Activated CD8-positive, alpha-beta memory T cell treated with anti-CD3 and anti-CD28 coated beads for 4 hours (primary cell): ENCODE data around the gene ARL8A.
"Not testable (repeated sequence)": the region's sequence is repeated elsewhere in the genome, so short reads cannot be mapped to it uniquely, and the experiment has no call there.

Source experiments
- DNase-seq, 2 donors: peaks; one replicate each; pipeline ENCODE4 v3.0.0-alpha.2; 2020; ENCODE audit warnings: low read depth in 2 of 2

Gene ARL8A

GRCh38 chr1:202173993-202174392 is 29.5 kb upstream of the ARL8A start:
- DNase-seq = no peak

GRCh38 chr1:202172015-202172355 is 27.4 kb upstream of the ARL8A start:
- DNase-seq = no peak

DNA sequence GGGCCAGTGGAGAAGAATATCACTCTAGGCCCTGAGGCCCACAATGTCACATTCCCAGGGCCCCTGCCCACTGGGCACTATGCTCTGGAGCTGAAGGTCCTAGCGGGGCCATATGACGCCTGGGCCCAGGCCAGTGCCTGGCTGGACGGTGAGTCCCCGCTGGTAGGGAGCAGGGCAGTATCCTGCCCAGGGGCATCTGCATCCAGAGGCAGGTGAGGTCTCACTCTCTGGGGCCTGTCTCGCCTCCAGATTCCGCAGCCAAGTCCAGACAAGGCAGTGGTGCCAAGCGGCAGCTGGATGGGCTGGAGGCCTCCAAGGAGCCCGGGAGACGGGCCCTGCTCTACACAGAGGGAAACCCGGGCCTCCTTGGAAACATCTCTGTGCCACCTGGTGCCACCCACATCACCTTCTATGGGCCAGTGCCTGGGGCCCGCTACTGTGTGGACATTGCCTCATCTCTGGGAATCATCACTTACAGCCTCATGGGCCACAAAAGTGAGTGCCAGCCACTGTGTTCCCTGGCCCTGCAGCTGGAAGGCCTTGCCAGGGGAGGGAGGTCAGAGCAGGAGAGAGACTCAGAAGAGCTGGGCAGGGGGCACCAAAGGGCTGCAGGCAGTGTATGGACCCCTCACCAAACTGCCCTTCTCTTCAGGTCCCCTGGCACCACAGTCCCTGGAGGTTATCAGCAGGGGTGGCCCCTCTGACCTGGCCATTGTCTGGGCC is 26.9 kb upstream of the ARL8A start:
- DNase-seq = no peak

DNA sequence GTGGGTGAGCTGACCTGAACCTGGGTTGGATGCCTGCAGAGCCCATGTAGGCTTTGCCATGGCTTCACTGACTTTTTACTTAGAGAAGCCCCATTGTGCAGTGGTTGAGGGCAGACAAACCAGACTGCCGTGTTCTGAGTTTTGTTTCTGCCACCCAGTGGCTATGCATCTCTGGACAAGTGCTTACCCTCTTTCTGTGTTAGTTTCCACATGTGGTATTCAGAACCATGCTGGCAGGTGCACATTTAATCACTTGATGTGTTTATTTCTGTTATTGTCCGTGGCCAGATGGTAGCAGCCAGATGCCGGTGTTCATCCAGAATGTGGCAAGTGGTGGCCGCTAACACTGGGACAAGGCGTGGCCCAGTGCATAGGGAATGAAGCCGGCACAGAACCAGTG is 26.2 kb upstream of the ARL8A start:
- no peak for DNase-seq

DNA sequence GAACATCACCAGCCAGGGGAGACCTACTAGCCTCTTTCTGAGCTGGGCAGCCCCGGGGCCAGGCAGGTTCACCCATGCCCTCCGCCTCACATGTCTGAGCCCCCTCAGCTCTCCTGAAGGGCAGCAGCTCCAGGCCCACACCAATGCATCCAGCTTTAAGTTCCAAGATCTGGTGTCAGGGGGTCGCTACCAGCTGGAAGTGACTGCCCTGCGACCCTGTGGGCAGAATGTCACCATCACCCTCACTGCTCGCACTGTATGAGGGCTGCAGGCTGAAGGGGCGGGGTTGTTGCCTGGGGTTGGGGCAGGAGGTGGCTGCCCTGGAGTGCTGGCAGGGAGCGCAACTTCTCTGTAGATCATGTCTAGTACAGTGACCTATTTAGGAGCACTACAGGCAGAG is 24.3 kb upstream of the ARL8A start:
- no peak for DNase-seq

- DNase-seq = no peak
Measured at GRCh38 chr1:202167708-202168415, 23.3 kb upstream of the ARL8A start.

DNA sequence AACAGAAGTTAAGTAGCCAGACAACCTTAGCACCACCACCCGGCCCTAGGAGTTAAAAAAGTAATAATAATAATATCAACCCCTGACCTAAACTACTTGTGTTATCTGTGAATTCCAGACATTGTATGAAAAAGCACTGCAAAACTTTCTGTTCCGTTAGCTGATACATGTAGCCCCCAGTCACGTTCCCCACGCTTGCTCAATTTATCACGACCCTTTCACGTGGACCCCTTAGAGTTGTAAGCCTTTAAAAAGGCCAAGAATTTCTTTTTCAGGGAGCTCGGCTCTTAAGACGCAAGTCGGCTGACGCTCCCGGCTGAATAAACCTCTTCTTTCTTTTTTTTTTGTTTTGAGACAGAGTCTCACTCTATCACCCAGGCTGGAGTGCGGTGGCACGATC is 22.5 kb upstream of the ARL8A start:
- not testable (repeated sequence) for DNase-seq

DNA sequence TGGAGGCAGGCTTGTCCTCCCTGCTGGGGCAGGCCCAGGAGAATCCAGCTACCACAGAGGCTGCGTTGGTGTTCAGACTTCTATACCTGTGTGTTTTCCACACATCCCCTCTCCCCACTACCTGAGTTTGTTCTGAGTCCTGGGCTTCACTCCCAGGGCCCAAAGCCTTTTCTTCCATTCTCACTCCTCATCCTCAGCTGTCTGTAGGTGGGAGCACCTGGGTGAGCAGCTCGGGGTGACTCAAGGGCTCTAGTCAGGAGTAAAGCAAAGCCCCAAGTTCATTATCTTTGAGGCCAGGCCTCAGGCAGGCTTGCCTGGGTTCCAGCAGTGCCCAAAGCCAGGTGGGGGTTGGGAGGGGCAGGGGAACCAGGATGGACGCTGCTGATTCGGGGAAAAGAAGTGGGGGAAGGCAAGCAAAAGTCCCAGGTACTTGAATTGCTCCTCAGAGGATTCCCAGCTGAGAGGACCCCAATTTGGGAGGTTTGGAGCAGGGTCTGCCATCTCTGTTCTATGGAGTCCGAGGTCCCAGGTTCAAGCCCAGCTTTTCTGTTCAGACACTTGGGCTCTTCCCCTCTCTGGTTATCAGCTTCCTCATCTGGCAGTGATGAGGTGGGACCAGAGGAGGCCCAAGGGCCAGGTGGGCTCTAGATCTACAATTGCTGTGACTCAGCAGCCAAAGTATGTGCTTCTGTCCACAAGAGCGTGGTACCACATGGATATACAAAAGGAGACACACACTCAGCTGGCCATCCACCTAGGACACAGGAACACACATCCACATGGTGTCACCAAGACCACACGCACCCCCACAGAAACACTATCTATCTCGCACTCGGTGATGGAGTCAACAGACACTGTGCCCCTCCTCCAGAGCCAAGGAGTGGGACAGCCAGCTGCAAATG is 21.7 kb upstream of the ARL8A start:
- DNase-seq = no peak

DNA sequence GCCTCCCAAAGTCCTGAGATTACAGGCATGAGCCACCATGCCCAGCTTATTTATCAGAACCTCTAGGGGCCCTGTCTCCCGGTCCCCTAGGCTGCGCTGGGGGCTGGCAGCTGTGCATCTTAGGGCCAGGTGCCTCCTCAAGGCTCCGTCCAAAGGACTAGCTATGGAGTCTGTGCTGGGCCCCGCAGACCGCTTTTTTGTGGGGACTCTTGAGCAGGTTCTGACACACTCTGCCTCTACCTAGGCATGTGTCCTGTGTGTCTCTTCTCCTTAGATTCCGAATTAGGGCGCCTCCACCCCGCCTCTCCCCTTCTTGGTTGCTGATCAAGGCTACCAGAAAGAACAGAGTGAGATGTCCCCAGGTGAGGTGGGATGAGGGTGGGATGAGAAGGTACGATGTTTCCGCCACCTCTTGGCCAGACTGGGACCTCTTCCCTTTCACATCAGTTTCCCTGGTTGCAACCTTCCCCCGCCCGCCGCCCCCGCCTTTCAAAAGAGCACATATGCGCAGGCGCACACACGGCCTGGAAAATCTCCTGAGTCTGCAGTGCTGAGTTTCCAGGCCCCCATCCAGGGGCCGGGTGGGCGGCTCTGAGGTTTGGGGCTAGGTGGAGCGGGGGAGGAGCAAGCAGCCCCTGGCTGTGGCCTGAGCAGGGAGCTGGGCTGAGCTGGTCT is 20.9 kb upstream of the ARL8A start:
- DNase-seq = no peak

DNA sequence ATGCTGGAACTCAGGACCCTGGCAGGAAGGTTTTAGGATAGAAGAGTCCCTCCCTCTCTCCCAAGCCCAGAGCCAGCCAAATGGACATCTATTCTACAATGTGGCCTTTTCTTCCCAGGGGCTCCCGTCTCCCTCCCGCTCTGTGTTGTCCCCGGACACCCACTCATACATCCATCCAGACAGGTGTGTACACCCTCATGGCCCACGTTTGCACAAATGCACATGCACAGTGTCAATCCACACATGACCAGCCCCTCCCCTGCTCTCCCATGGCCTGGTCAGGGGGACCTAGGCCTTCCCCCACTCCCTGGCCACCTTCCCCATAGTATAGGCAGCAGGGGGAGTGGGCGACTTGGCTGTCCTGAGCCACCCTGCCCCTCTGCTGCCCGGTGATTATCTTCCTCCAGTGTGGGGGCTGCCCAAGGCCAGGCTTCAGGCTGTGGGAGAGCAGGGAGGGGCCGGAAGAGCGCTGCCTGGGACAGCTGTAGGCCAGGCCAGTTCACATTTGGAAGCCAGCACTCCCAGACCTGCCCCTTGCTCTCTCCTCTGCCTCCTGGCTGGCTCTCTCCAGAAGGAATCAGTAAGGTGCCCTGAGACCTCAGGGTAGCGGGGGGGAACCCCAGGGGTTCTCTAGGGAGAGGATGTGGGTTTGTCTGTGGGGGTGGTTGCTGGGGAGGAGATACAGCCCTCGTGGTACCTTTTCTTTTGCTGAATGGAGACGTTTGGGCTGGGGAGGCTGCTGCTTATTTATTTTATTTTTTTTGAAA is 19.9 kb upstream of the ARL8A start:
- DNase-seq = peak; percentile 45 to 67

DNA sequence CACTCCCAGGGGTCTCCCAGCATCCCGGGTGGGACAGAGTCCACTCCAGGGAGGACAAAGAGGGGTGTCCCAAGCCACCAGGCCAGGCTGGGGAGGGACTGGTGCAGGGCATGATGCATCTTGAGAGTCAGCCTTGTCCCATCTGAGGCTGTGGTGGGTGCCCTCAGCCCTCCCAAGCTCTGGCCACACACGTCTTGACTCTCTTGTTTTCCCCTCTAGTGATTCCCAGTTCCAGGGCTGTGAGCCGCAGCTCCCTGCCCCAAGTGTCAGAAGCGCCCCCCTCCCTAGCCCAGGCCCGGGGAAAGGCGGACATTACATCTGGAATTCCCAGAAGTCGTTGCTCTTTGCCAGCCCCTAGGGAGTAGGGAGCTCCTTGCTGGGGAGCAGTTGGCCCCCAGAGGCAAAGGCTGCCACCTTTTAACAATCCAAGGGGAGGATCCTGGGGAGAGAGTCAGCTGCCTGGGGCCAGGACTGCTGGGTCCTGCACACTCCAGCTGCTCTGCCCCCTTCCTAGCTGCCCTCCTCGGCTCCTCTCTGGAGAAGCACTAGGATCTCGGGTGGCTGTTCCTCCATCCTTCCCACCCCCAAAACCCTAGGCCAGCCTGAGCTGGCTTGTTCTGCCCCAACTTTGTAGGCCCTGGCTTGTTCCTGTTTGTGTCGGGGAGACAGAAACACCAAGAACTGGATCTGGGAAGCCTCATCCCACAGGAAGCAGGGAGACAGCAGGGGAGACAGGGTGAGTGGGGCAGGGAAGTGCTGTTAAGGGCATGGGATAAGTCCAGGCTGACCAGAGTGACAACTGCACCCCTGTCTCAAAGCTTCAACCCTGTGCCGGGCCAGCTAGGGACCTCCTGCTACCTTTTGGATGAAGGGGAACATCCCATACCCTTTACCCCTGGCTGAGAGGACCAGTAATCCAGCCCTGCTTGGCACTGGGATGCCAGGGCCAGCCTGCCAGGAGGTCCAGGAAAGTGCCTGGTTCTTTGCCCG is 19.0 kb upstream of the ARL8A start:
- no peak for DNase-seq

DNA sequence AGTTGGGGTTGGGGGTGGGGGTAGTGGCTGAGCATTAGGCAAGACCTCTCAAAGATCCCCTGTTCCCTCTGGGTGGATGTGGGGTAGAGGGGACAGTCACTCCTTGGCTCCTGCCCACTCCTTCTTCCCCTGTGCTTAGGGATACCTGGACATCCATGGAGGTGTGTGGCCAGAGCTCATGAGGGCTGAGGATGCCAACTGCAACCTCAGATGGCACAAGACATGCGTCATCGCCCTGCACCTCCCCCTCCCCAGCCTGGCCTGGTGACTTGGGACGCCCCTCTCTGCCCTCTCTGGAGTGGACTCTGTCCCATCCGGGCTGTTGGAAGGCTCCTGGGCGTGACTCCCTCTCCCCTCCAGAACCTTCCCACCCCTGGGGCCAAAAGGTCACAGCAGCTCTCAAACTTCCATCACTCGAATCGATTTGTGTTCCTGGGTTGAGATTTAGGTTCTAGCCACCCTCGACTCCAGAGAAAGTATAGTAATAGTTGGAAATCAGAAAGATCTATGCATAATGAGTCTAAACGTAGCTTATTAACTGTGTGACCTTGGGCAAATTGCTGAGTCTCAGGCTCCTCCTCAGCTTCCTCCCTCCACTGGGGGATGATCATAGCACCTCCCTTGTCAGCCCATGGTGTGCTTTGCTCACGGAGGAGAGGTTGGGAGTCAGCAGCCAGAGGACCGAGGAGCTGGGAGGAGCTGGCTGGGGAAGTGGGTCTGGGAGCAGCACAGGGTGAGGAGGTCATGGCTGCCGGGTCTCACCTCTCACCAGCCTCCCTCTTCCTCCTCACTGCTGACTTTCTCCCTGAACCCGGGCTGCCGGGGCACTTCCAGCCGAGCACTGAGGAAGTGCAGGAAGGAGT is 18.1 kb upstream of the ARL8A start:
- DNase-seq = no peak

- DNase-seq = peak; percentile 42 to 60
Measured at GRCh38 chr1:202162047-202162417, 17.5 kb upstream of the ARL8A start.

- DNase-seq = no peak
Measured at GRCh38 chr1:202161151-202162046, 16.9 kb upstream of the ARL8A start.

GRCh38 chr1:202160377-202160940 is 15.9 kb upstream of the ARL8A start, which contains the start of gene PTPN7:
Gene PTPN7 (minus strand): TSS chr1:202160602. CDS start chr1:202159402, 1,200 bp downstream.
- peak; percentile 72 to 84 for DNase-seq

DNA sequence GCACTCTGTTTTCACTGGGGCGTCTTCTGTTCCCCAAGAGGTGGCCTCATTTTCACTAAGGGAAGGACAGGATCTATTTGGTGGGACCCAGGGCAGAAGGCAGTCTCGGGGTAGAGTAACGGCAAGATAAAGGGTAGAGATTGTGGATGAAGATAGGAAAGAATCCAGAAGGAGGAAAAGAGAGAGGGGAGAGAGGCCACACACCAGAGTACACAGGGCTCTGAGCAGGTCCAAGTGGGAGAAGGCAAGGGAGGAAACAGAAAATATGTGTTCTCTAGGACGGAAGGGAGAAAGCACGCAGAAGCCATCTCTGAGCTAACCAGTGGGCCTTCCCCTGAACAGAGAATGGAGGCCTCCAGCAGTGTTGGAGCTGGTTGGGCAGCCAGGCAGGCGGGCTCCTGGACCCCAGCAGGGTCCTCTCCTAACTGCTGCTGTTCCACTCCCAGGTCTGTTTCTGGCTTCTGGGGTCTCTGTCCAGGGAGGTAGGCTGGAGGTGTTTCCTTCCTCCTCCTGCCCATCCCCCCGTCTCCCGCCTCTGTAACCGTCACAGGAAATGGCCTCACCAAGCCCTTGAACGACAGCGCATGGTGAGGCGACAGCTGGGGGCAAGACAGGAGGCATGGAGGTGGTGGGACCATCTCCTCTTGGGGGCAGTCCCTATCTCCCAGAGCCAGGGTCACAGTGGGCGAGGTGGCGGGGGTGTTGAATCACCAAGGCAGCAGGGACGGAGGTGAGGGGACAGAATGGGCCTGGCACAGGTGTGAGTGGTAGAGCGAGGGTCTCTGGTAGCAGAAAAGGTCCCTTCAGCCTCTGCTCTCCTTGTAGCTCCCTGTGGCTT is 15.2 kb upstream of the ARL8A start:
- DNase-seq = no peak
